Neural crest cell (in vitro differentiated cells): ENCODE results near the gene PANX1. TPM values are rescaled to one million over a fixed set of nuclear protein-coding genes. Genes with fewer than 3 reads are reported as not detected.

ENCODE experiments used
- DNase-seq: peaks from one replicate; pipeline ENCODE4 v3.0.0; 2021; ENCODE audit warnings: low read depth, mixed read lengths, low spot score
- H3K27ac Mint-ChIP-seq: one replicate; pipeline ENCODE4 v1.8.0; 2021; ENCODE audit warnings: mild to moderate bottlenecking, mixed read lengths; ENCODE audit not compliant: unreplicated experiment
- H3K27me3 Mint-ChIP-seq: 2 replicates; pipeline ENCODE4 v1.8.0; 2021; ENCODE audit warnings: low read depth, mild to moderate bottlenecking, mixed read lengths
- H3K36me3 Mint-ChIP-seq: 2 replicates; pipeline ENCODE4 v1.8.0; 2021; ENCODE audit warnings: low read depth, mild to moderate bottlenecking, mixed read lengths
- H3K4me1 Mint-ChIP-seq: 2 replicates; pipeline ENCODE4 v1.8.0; 2021; ENCODE audit warnings: mixed read lengths
- H3K4me3 Mint-ChIP-seq: one replicate; pipeline ENCODE4 v1.8.0; 2021; ENCODE audit warnings: mild to moderate bottlenecking, mixed read lengths
- H3K9me3 Mint-ChIP-seq: 2 replicates; pipeline ENCODE4 v1.8.0; 2021; ENCODE audit warnings: mixed read lengths
- total RNA-seq: library from RNA; stranded (reverse); gene quantifications from 2 replicates; pipeline ENCODE4 v1.2.1, GENCODE V29; 2021
- TF ChIP-seq, protein P1 (sequence below): fragments of 200-600 bp; sonication (generic); conservative IDR thresholded peaks from 2 replicates; pipeline ENCODE4 v1.5.0; 2021; ENCODE audit warnings: antibody characterized with exemption, mild to moderate bottlenecking

The PANX1 gene
- total RNA-seq, 1 donor from 2014 or later, result 43.1 TPM

DNA sequence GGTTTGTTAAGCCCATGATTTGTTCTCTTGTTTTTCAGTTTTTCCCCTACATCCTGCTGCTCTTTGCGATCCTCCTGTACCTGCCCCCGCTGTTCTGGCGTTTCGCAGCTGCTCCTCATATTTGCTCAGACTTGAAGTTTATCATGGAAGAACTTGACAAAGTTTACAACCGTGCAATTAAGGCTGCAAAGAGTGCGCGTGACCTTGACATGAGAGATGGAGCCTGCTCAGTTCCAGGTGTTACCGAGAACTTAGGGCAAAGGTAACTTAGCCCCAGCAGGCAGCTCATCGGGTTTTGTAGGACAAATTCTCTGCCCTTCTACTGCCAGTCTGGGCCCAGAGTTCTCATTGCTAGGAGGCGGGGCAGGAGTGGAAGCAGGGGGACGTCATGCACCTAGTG is 49.7 kb downstream of the PANX1 start:
- peaks cover 2% of the 10 kb centered on the region for H3K9me3 Mint-ChIP-seq
- DNase-seq, result no peak
- H3K27ac Mint-ChIP-seq, result no peak overlapping the region
- peaks cover 4% of the 10 kb centered on the region for H3K4me1 Mint-ChIP-seq
- no peak overlapping the region for H3K4me3 Mint-ChIP-seq
- H3K36me3 Mint-ChIP-seq, result peaks cover 26% of the 10 kb centered on the region
- TF ChIP-seq, protein P1, sequence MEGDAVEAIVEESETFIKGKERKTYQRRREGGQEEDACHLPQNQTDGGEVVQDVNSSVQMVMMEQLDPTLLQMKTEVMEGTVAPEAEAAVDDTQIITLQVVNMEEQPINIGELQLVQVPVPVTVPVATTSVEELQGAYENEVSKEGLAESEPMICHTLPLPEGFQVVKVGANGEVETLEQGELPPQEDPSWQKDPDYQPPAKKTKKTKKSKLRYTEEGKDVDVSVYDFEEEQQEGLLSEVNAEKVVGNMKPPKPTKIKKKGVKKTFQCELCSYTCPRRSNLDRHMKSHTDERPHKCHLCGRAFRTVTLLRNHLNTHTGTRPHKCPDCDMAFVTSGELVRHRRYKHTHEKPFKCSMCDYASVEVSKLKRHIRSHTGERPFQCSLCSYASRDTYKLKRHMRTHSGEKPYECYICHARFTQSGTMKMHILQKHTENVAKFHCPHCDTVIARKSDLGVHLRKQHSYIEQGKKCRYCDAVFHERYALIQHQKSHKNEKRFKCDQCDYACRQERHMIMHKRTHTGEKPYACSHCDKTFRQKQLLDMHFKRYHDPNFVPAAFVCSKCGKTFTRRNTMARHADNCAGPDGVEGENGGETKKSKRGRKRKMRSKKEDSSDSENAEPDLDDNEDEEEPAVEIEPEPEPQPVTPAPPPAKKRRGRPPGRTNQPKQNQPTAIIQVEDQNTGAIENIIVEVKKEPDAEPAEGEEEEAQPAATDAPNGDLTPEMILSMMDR, result no peak
- H3K27me3 Mint-ChIP-seq, result no peaks in the 10 kb centered on the region

DNA sequence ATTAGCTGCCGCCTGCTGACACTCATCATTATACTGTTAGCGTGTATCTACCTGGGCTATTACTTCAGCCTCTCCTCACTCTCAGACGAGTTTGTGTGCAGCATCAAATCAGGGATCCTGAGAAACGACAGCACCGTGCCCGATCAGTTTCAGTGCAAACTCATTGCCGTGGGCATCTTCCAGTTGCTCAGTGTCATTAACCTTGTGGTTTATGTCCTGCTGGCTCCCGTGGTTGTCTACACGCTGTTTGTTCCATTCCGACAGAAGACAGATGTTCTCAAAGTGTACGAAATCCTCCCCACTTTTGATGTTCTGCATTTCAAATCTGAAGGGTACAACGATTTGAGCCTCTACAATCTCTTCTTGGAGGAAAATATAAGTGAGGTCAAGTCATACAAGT is 51.1 kb downstream of the PANX1 start:
- Mint-ChIP-seq H3K27ac (no peak overlapping the region), H3K36me3 (peaks cover 33% of the 10 kb centered on the region), H3K4me1 (peaks cover 8% of the 10 kb centered on the region), H3K9me3 (peaks cover 4% of the 10 kb centered on the region), H3K4me3 (no peak overlapping the region), H3K27me3 (no peaks in the 10 kb centered on the region)
- DNase-seq, result no peak
- TF ChIP-seq, protein P1, result no peak

DNA sequence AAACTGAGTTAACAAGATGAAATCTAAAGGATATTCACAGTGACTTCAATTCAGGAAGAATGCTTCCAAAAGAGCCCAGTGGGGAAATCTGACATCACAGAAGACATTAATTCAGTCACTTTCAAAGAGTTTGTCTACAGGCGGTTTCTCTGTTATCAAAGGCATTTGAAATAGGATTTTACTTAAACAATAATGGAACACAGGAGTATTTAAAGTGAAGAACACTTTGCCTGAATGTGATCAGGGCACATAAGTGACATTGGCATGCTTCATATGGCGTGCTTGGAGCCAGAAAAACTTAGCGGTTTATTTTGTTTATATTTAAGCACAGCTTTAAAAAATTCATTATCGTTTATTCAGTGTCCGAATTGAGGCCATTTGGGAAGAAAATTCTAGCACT is 52.9 kb downstream of the PANX1 start:
- Mint-ChIP-seq H3K4me3 (no peak overlapping the region), H3K9me3 (peaks cover 4% of the 10 kb centered on the region), H3K4me1 (peaks cover 8% of the 10 kb centered on the region), H3K36me3 (peaks cover 34% of the 10 kb centered on the region), H3K27me3 (no peaks in the 10 kb centered on the region), H3K27ac (no peak overlapping the region)
- DNase-seq, result no peak
- TF ChIP-seq, protein P1, result no peak

DNA sequence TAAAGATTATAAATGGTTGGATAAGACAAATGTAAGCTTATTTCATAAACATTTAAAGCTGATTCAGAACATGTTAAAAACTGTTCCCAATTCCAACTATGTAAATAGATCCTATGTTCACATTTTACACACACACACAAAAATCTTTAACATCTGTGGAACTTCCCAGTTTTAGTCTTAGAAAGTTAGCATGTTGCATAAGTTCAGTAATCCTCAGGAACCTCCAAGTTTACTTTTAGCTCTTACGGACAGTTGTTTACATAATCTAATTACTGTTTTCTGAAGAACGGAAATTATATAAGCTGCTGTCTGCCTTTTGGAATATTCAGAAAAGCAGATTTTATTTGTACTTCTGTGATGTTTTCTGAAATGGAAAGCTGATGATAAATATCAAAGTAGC is 53.3 kb downstream of the PANX1 start:
- DNase-seq, result no peak
- H3K4me3 Mint-ChIP-seq, result no peak overlapping the region
- TF ChIP-seq, protein P1, result no peak
- no peak overlapping the region for H3K27ac Mint-ChIP-seq
- H3K4me1 Mint-ChIP-seq, result peaks cover 8% of the 10 kb centered on the region
- H3K27me3 Mint-ChIP-seq, result no peaks in the 10 kb centered on the region
- peaks cover 4% of the 10 kb centered on the region for H3K9me3 Mint-ChIP-seq
- peaks cover 37% of the 10 kb centered on the region for H3K36me3 Mint-ChIP-seq

DNA sequence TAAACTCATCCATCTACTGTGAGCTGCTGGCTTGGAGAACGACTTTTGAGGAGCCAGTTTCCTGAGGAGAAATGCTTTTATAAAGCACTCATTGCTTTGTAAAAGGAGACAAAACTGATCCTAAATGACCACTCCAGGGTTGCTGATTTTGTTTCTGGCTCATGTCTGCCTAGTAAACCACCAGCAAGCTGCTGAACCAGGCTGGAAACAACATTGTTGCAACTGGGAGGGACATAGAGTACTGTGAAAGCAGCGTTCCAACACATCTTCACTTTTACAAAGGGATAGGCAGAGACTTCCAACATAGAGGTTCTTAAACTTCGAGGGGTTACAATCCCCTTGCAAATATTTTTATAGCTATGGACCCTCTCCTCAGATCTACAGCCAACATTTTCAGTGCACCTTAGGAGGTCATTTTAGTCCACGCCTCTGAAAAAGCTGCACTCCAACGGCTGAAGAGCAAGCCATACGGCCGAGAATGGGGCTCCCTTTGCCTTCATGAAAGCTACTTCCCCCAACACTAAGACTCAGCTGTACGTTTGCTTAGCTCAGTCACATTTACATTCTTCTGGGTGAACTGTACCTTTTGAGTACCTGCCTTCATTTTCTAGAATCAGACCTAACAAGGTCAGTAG is 54.7 kb downstream of the PANX1 start:
- TF ChIP-seq, protein P1, result no peak
- Mint-ChIP-seq H3K4me3 (no peak overlapping the region), H3K36me3 (peaks cover 37% of the 10 kb centered on the region), H3K27me3 (no peaks in the 10 kb centered on the region), H3K27ac (no peak overlapping the region), H3K9me3 (peaks cover 2% of the 10 kb centered on the region), H3K4me1 (peaks cover 8% of the 10 kb centered on the region)
- no peak for DNase-seq

DNA sequence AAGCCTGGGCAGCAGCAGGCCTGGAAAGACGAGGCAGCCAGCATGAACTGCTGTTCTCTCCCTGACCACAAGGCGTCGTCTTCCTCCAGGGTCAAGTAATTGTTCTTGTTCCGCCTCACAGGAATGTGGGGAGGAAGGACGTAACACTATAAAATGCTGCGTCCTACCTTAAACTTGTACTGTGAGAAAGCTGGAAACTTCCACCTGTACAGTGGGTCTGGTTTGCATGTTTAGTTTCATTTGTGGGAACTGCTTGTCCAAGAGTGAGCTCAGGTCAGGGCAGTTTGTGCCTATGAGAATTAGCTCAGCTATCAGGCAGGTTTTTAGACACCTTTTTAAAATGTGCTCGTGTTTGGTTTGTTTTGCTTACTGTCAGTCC is 55.2 kb downstream of the PANX1 start:
- peak; percentile 69 for DNase-seq
- Mint-ChIP-seq H3K4me3 (no peak overlapping the region), H3K27me3 (no peaks in the 10 kb centered on the region), H3K27ac (no peak overlapping the region), H3K9me3 (peaks cover 4% of the 10 kb centered on the region), H3K4me1 (peaks cover 8% of the 10 kb centered on the region), H3K36me3 (peaks cover 37% of the 10 kb centered on the region)
- TF ChIP-seq, protein P1, result peak; percentile 86
